HEK293 (cell line): ENCODE data around the gene CAMKK1.

Experiments
- ATF2 ChIP-seq: fragments of 450-650 bp; formaldehyde crosslinking; IDR thresholded peaks from 2 replicates; pipeline ENCODE4 v1.5.1; 2016; ENCODE audit warnings: missing biosample characterization, missing genetic modification characterization, low read depth
- BCL11B ChIP-seq: fragments of 450-650 bp; formaldehyde crosslinking; IDR thresholded peaks from 2 replicates; pipeline ENCODE4 v1.5.1; 2016; ENCODE audit warnings: low read depth, missing biosample characterization, missing genetic modification characterization
- EGR2 ChIP-seq: fragments of 450-650 bp; formaldehyde crosslinking; IDR thresholded peaks from 2 replicates; pipeline ENCODE4 v1.5.1; 2016; ENCODE audit warnings: low read depth, missing biosample characterization, missing genetic modification characterization
- FEZF1 ChIP-seq: fragments of 450-650 bp; formaldehyde crosslinking; IDR thresholded peaks from 2 replicates; pipeline ENCODE4 v1.5.1; 2016; ENCODE audit warnings: missing biosample characterization, missing genetic modification characterization
- KLF9 ChIP-seq: fragments of 450-650 bp; formaldehyde crosslinking; IDR thresholded peaks from 2 replicates; pipeline ENCODE4 v1.5.1; 2016; ENCODE audit warnings: missing biosample characterization, missing genetic modification characterization, low read depth
- OVOL3 ChIP-seq: fragments of 450-650 bp; formaldehyde crosslinking; IDR thresholded peaks from 2 replicates; pipeline ENCODE4 v1.5.1; 2016; ENCODE audit warnings: missing biosample characterization, missing genetic modification characterization
- PATZ1 ChIP-seq: fragments of 450-650 bp; formaldehyde crosslinking; IDR thresholded peaks from 2 replicates; pipeline ENCODE4 v1.5.1; 2016; ENCODE audit warnings: missing biosample characterization, missing genetic modification characterization
- PRDM1 ChIP-seq: fragments of 450-650 bp; formaldehyde crosslinking; IDR thresholded peaks from 2 replicates; pipeline ENCODE4; 2016; ENCODE audit warnings: missing biosample characterization, missing genetic modification characterization
- TCF7L2 ChIP-seq: IDR thresholded peaks from 2 replicates; pipeline ENCODE4 v1.6.1; 2011; ENCODE audit warnings: low read depth, mild to moderate bottlenecking, inconsistent platforms, low read length, moderate library complexity, borderline replicate concordance
- TRIM28 ChIP-seq: IDR thresholded peaks from 2 replicates; pipeline ENCODE4 v1.6.1; 2011; ENCODE audit warnings: low read length, control low read depth, borderline replicate concordance
- YY1 ChIP-seq: fragments of 450-650 bp; formaldehyde crosslinking; IDR thresholded peaks from 2 replicates; pipeline ENCODE4 v1.5.1; 2018; ENCODE audit warnings: missing biosample characterization, missing genetic modification characterization
- ZBTB48 ChIP-seq: fragments of 450-650 bp; formaldehyde crosslinking; IDR thresholded peaks from 2 replicates; pipeline ENCODE4 v1.5.1; 2016; ENCODE audit warnings: missing biosample characterization, missing genetic modification characterization
- ZEB2 ChIP-seq: fragments of 450-650 bp; formaldehyde crosslinking; IDR thresholded peaks from 2 replicates; pipeline ENCODE4 v1.5.1; 2016; ENCODE audit warnings: missing biosample characterization, missing genetic modification characterization
- ZFHX2 ChIP-seq: fragments of 450-650 bp; formaldehyde crosslinking; conservative IDR thresholded peaks from 2 replicates; pipeline ENCODE4 v1.5.1; 2016; ENCODE audit warnings: missing biosample characterization, missing genetic modification characterization
- ZNF132 ChIP-seq: fragments of 450-650 bp; formaldehyde crosslinking; IDR thresholded peaks from 2 replicates; pipeline ENCODE4 v1.5.1; 2017; ENCODE audit warnings: missing biosample characterization, missing genetic modification characterization, borderline replicate concordance
- ZNF157 ChIP-seq: fragments of 450-650 bp; formaldehyde crosslinking; IDR thresholded peaks from 2 replicates; pipeline ENCODE4 v1.5.1; 2016; ENCODE audit warnings: missing biosample characterization, missing genetic modification characterization
- ZNF16 ChIP-seq: fragments of 450-650 bp; formaldehyde crosslinking; IDR thresholded peaks from 2 replicates; pipeline ENCODE4 v1.5.1; 2016; ENCODE audit warnings: low read depth, missing biosample characterization, missing genetic modification characterization
- ZNF169 ChIP-seq: fragments of 450-650 bp; formaldehyde crosslinking; IDR thresholded peaks from 2 replicates; pipeline ENCODE4 v1.5.1; 2016; ENCODE audit warnings: missing biosample characterization, missing genetic modification characterization
- ZNF19 ChIP-seq: fragments of 450-650 bp; formaldehyde crosslinking; IDR thresholded peaks from 2 replicates; pipeline ENCODE4; 2016; ENCODE audit warnings: missing biosample characterization, missing genetic modification characterization, low read depth
- ZNF214 ChIP-seq: fragments of 450-650 bp; formaldehyde crosslinking; IDR thresholded peaks from 2 replicates; pipeline ENCODE4 v1.5.1; 2017; ENCODE audit warnings: missing biosample characterization, mild to moderate bottlenecking, missing genetic modification characterization, borderline replicate concordance
- ZNF221 ChIP-seq: fragments of 450-650 bp; formaldehyde crosslinking; IDR thresholded peaks from 2 replicates; pipeline ENCODE4 v1.5.1; 2017; ENCODE audit warnings: missing biosample characterization, missing genetic modification characterization, borderline replicate concordance
- ZNF223 ChIP-seq: fragments of 450-650 bp; formaldehyde crosslinking; IDR thresholded peaks from 2 replicates; pipeline ENCODE4 v1.5.1; 2016; ENCODE audit warnings: missing biosample characterization, missing genetic modification characterization
- ZNF248 ChIP-seq: fragments of 450-650 bp; formaldehyde crosslinking; IDR thresholded peaks from 2 replicates; pipeline ENCODE4 v1.5.1; 2017; ENCODE audit warnings: missing biosample characterization, missing genetic modification characterization
- ZNF266 ChIP-seq: fragments of 450-650 bp; formaldehyde crosslinking; IDR thresholded peaks from 2 replicates; pipeline ENCODE4 v1.5.1; 2016; ENCODE audit warnings: missing biosample characterization, missing genetic modification characterization, low read depth
- ZNF292 ChIP-seq: fragments of 450-650 bp; formaldehyde crosslinking; IDR thresholded peaks from 2 replicates; pipeline ENCODE4 v1.5.1; 2016; ENCODE audit warnings: low read depth, missing biosample characterization, missing genetic modification characterization, borderline replicate concordance
- ZNF341 ChIP-seq: fragments of 450-650 bp; formaldehyde crosslinking; IDR thresholded peaks from 2 replicates; pipeline ENCODE4; 2016; ENCODE audit warnings: low read depth, missing biosample characterization, missing genetic modification characterization
- ZNF501 ChIP-seq: fragments of 450-650 bp; formaldehyde crosslinking; IDR thresholded peaks from 2 replicates; pipeline ENCODE4 v1.5.1; 2016; ENCODE audit warnings: missing biosample characterization, missing genetic modification characterization
- ZNF521 ChIP-seq: fragments of 450-650 bp; formaldehyde crosslinking; IDR thresholded peaks from 2 replicates; pipeline ENCODE4 v1.5.1; 2017; ENCODE audit warnings: missing biosample characterization, mild to moderate bottlenecking, missing genetic modification characterization
- ZNF555 ChIP-seq: fragments of 450-650 bp; formaldehyde crosslinking; conservative IDR thresholded peaks from 2 replicates; pipeline ENCODE4 v1.5.1; 2017; ENCODE audit warnings: missing biosample characterization, mild to moderate bottlenecking, missing genetic modification characterization, inconsistent platforms
- ZNF645 ChIP-seq: fragments of 450-650 bp; formaldehyde crosslinking; IDR thresholded peaks from 2 replicates; pipeline ENCODE4; 2016; ENCODE audit warnings: missing biosample characterization, missing genetic modification characterization
- ZNF654 ChIP-seq: fragments of 450-650 bp; formaldehyde crosslinking; IDR thresholded peaks from 2 replicates; pipeline ENCODE4 v1.5.1; 2016; ENCODE audit warnings: low read depth, missing biosample characterization, missing genetic modification characterization
- ZNF658 ChIP-seq: fragments of 450-650 bp; formaldehyde crosslinking; IDR thresholded peaks from 2 replicates; pipeline ENCODE4; 2016; ENCODE audit warnings: missing biosample characterization, missing genetic modification characterization
- ZNF768 ChIP-seq: fragments of 450-650 bp; formaldehyde crosslinking; IDR thresholded peaks from 2 replicates; pipeline ENCODE4 v1.5.1; 2018; ENCODE audit warnings: missing biosample characterization, mild to moderate bottlenecking, missing genetic modification characterization
- ZNF776 ChIP-seq: fragments of 450-650 bp; formaldehyde crosslinking; IDR thresholded peaks from 2 replicates; pipeline ENCODE4 v1.5.0; 2017; ENCODE audit warnings: missing biosample characterization, missing genetic modification characterization, borderline replicate concordance
- ZNF792 ChIP-seq: fragments of 450-650 bp; formaldehyde crosslinking; IDR thresholded peaks from 2 replicates; pipeline ENCODE4 v1.5.1; 2016; ENCODE audit warnings: missing biosample characterization, missing genetic modification characterization
- ZNF830 ChIP-seq: fragments of 450-650 bp; IDR thresholded peaks from 2 replicates; pipeline ENCODE4 v1.5.0; 2018; ENCODE audit warnings: missing biosample characterization, missing genetic modification characterization, low read depth, mild to moderate bottlenecking, moderate library complexity
- ZNF837 ChIP-seq: fragments of 450-650 bp; formaldehyde crosslinking; IDR thresholded peaks from 2 replicates; pipeline ENCODE4 v1.5.1; 2016; ENCODE audit warnings: missing biosample characterization, missing genetic modification characterization
- ZXDB ChIP-seq: fragments of 450-650 bp; formaldehyde crosslinking; IDR thresholded peaks from 2 replicates; pipeline ENCODE4 v1.5.1; 2016; ENCODE audit warnings: missing biosample characterization, missing genetic modification characterization

The CAMKK1 gene

GRCh38 chr17:3888343-3889171 is 4.3 kb downstream of the CAMKK1 start (continued):
- TF ChIP-seq ATF2 (peak; percentile 93), ZNF645 (no peak), ZNF555 (tag by site-specific recombination) (no peak), ZNF837 (0 out of 2 replicates have a peak, but pooled peaks have one; percentile 67), ZNF830 (tag by site-specific recombination) (no peak), FEZF1 (peak; percentile 47), ZNF157 (tag by site-specific recombination) (no peak), ZNF654 (tag by site-specific recombination) (no peak), TCF7L2 (no peak), ZNF292 (tag by site-specific recombination) (no peak), KLF9 (tag by site-specific recombination) (peak; percentile 73), ZNF521 (tag by site-specific recombination) (no peak), ZXDB (tag by site-specific recombination) (peak; percentile 84; the same call in 1 of the 2 replicates), PATZ1 (peak; percentile 99), EGR2 (tag by site-specific recombination) (peak; percentile 94), ZNF132 (tag by site-specific recombination) (no peak), ZNF768 (tag by site-specific recombination) (no peak), ZBTB48 (peak; percentile 78; the same call in 1 of the 2 replicates), ZNF776 (tag by site-specific recombination) (no peak), ZEB2 (tag by site-specific recombination) (peak; percentile 96), ZNF341 (tag by site-specific recombination) (peak; percentile 81), ZFHX2 (peak; percentile 98), ZNF16 (tag by site-specific recombination) (no peak), ZNF248 (tag by site-specific recombination) (no peak), BCL11B (peak; percentile 56; the same call in 1 of the 2 replicates), ZNF19 (tag by site-specific recombination) (no peak), ZNF658 (tag by site-specific recombination) (no peak), ZNF792 (tag by site-specific recombination) (no peak; the same call in 1 of the 2 replicates), ZNF221 (no peak), ZNF266 (tag by site-specific recombination) (no peak), PRDM1 (tag by site-specific recombination) (no peak), TRIM28 (no peak), ZNF169 (tag by site-specific recombination) (no peak), OVOL3 (tag by site-specific recombination) (no peak), ZNF223 (tag by site-specific recombination) (0 out of 2 replicates have a peak, but pooled peaks have one; percentile 35), YY1 (tag by site-specific recombination) (0 out of 2 replicates have a peak, but pooled peaks have one; percentile 73), ZNF501 (tag by site-specific recombination) (peak; percentile 89; the same call in 1 of the 2 replicates), ZNF214 (tag by site-specific recombination) (no peak)
